GM12878 (cell line): ENCODE measurements around the gene SSNA1. TPM values are rescaled to one million over a fixed set of nuclear protein-coding genes. Genes with fewer than 3 reads are reported as not detected.

Source experiments
- ATAC-seq: fragments of 200-7000 bp; cut with Tn5 transposase; 3 replicates; pipeline ENCODE4 v1.9.1; 2020; ENCODE audit warnings: mild to moderate bottlenecking, moderate library complexity
- BruUV-seq: library from RNA; stranded (reverse); fragments of 400-500 nt; replicated peaks from 2 replicates; lab custom pipeline; 2021; lab: Mats Ljungman, UMichigan
- CTCF ChIA-PET: fragments of 300-600 bp; sonication (Branson Sonifier 250); formaldehyde crosslinking; extraction: SDS; loops from one replicate; lab custom pipeline; 2021; ENCODE audit warnings: inconsistent platforms; lab: Yijun Ruan, JAX
- POLR2A ChIA-PET: fragments of 350-600 bp; formaldehyde crosslinking; extraction: SDS; loops from one replicate; lab custom pipeline; 2021; ENCODE audit warnings: inconsistent platforms; lab: Charles Lee
- RAD21 ChIA-PET: fragments of 300-600 bp; sonication (Branson Sonifier 250); formaldehyde crosslinking; loops from one replicate; lab custom pipeline; 2023; ENCODE audit warnings: antibody characterized with exemption; ENCODE audit not compliant: unreplicated experiment; lab: Charles Lee
- SMC1A ChIA-PET: fragments of 300-600 bp; sonication (Branson Sonifier 250); formaldehyde crosslinking; loops from one replicate; lab custom pipeline; 2023; ENCODE audit not compliant: unreplicated experiment, uncharacterized antibody; lab: Charles Lee
- DNase-seq: peaks from one replicate; pipeline ENCODE4 v3.0.0-alpha.2; 2011; ENCODE audit warnings: low read depth, low spot score
- FAIRE-seq: peaks from 3 replicates; lab custom pipeline; 2011; peaks lifted over from hg19 to GRCh38; lab: Jason Lieb, UNC
- H2AFZ ChIP-seq: 2 replicates; pipeline ENCODE4 v1.6.0; 2011; ENCODE audit warnings: low read depth, low read length, control low read depth; ENCODE audit not compliant: control insufficient read depth
- H3K27ac ChIP-seq: 2 replicates; pipeline ENCODE4 v1.5.1; 2011; ENCODE audit warnings: control low read depth; ENCODE audit not compliant: control insufficient read depth, insufficient read depth
- H3K27me3 ChIP-seq, 2 experiments: replicated peaks in 1 of 2; 2 replicates each; pipeline versions ENCODE4 v1.6.0 to v1.6.1; 2011; ENCODE audit warnings: low read length in 1 of 2; ENCODE audit not compliant: control insufficient read depth in 2 of 2, insufficient read depth in 2 of 2
- H3K36me3 ChIP-seq, 2 experiments: 2 replicates each; pipeline ENCODE4 v1.5.1; 2011; ENCODE audit warnings: low read length in 1 of 2; ENCODE audit not compliant: control insufficient read depth in 2 of 2, insufficient read depth in 2 of 2
- H3K4me1 ChIP-seq: 2 replicates; pipeline ENCODE4 v1.6.1; 2011; ENCODE audit warnings: mild to moderate bottlenecking, low read length, moderate library complexity, mixed read lengths; ENCODE audit not compliant: control insufficient read depth, insufficient read depth
- H3K4me2 ChIP-seq: 2 replicates; pipeline ENCODE4 v1.6.0; 2011; ENCODE audit warnings: control low read depth; ENCODE audit not compliant: control insufficient read depth, insufficient read depth
- H3K4me3 ChIP-seq: fragments of 200-600 bp; sonication (generic); 2 replicates; pipeline ENCODE4 v1.5.1; 2016
- H3K79me2 ChIP-seq: 2 replicates; pipeline ENCODE4 v1.6.0; 2011; ENCODE audit warnings: low read length; ENCODE audit not compliant: control insufficient read depth, insufficient read depth
- H3K9ac ChIP-seq: 2 replicates; pipeline ENCODE4 v1.8.0; 2011; ENCODE audit warnings: low read length, control low read depth, mixed read lengths; ENCODE audit not compliant: control insufficient read depth, insufficient read depth
- H3K9me3 ChIP-seq: replicated peaks from 3 replicates; pipeline ENCODE4 v1.5.1; 2011; ENCODE audit warnings: mild to moderate bottlenecking, low read length; ENCODE audit not compliant: control insufficient read depth, insufficient read depth
- H4K20me1 ChIP-seq: 2 replicates; pipeline ENCODE4 v1.6.0; 2011; ENCODE audit not compliant: control insufficient read depth, insufficient read depth
- CHD2 ChIP-seq: IDR thresholded peaks from 2 replicates; pipeline ENCODE4 v1.6.1; 2011; ENCODE audit warnings: low read depth, low read length, improper control_type of control experiment, borderline replicate concordance
- E2F8 ChIP-seq: fragments of 450-650 bp; IDR thresholded peaks from 2 replicates; pipeline ENCODE4 v1.6.1; 2018; ENCODE audit warnings: mild to moderate bottlenecking, low read depth, moderate library complexity; ENCODE audit not compliant: partially characterized antibody
- EGR1 ChIP-seq, 2 experiments: IDR thresholded peaks; 1 replicate in 1 of 2; 2 replicates in 1 of 2; pipeline ENCODE4 v1.6.1; 2011 to 2012; ENCODE audit warnings: low read depth in 2 of 2, low read length in 2 of 2, borderline replicate concordance in 1 of 2, mild to moderate bottlenecking in 1 of 2, moderate library complexity in 1 of 2
- HCFC1 ChIP-seq: fragments of 150-350 bp; IDR thresholded peaks from 2 replicates; pipeline ENCODE4 v1.6.1; 2014; ENCODE audit warnings: low read length
- SMAD1 ChIP-seq: fragments of 450-650 bp; IDR thresholded peaks from 2 replicates; pipeline ENCODE4 v1.6.1; 2018; ENCODE audit warnings: mild to moderate bottlenecking, low read depth; ENCODE audit not compliant: partially characterized antibody
- SMARCA5 ChIP-seq: fragments of 450-650 bp; IDR thresholded peaks from 2 replicates; pipeline ENCODE4 v1.6.1; 2017; ENCODE audit warnings: mild to moderate bottlenecking
- SP1 ChIP-seq: IDR thresholded peaks from one replicate; pipeline ENCODE4 v1.6.1; 2011; ENCODE audit warnings: low read depth, low read length
- ZZZ3 ChIP-seq: IDR thresholded peaks from 2 replicates; pipeline ENCODE4 v1.6.1; 2011; ENCODE audit warnings: low read depth; ENCODE audit not compliant: control insufficient read depth, insufficient read length
- whole genome bisulfite sequencing: methylation state at CpG from one replicate; pipeline ENCODE4 v1.1.6; 2016; ENCODE audit warnings: low lambda C conversion rate; ENCODE audit not compliant: insufficient replicate concordance, insufficient coverage; ENCODE audit errors: missing lambda C conversion rate; 5-methylcytosine and 5-hydroxymethylcytosine counted together
- in situ Hi-C: fragments of 300-500 bp; cut with MboI; formaldehyde crosslinking; loops from 9 replicates; pipeline ENCODE4 v1.14.3; 2018; ENCODE audit warnings: mixed read lengths
- intact Hi-C: fragments of 100-400 bp; cut with micrococcal nuclease; formaldehyde crosslinking; loops from one replicate; pipeline ENCODE4 v1.14.2; 2022; ENCODE audit not compliant: unreplicated experiment
- polyA plus RNA-seq, 11 experiments: library from polyadenylated mRNA; depleted of rRNA in 4 of 11; unstranded in 6 of 11; stranded (reverse) in 5 of 11; fragments of >200 nt; fragmentation: Nextera tagmentation in 4 of 11; fragmentation: Illumina TruSeq in 1 of 11; extraction: Ambion mirVana in 4 of 11; extraction: Trizol in 1 of 11; gene quantifications; 1 replicate in 1 of 11; 2 replicates in 10 of 11; pipeline versions ENCODE4 v1.2.1 to v1.2.3, GENCODE V29; 2011 to 2016; ENCODE audit warnings: inconsistent platforms in 2 of 11, missing spikeins in 2 of 11, low read depth in 1 of 11
- total RNA-seq, 4 experiments: library from RNA; depleted of rRNA in 3 of 4; stranded (reverse); fragments of >200 nt in 3 of 4; fragmentation: Illumina TruSeq in 1 of 4; extraction: Trizol in 1 of 4; gene quantifications; 2 replicates each; pipeline versions ENCODE4 v1.2.1 to v1.2.3, GENCODE V29; 2013 to 2021
- TF ChIP-seq, protein P1 (sequence below): IDR thresholded peaks from 2 replicates; pipeline ENCODE4 v1.6.1; 2011; ENCODE audit warnings: mild to moderate bottlenecking, low read depth, low read length, moderate library complexity; ENCODE audit not compliant: insufficient replicate concordance
- TF ChIP-seq, protein P2 (sequence below): IDR thresholded peaks from 2 replicates; pipeline ENCODE4 v1.6.1; 2012; ENCODE audit warnings: mild to moderate bottlenecking, low read depth, low read length
- TF ChIP-seq, protein P3 (sequence below): IDR thresholded peaks from 2 replicates; pipeline ENCODE4 v1.6.1; 2012; ENCODE audit warnings: low read depth, low read length, improper control_type of control experiment

Gene SSNA1
- total and polyA plus RNA-seq, 10 of the 15 experiments (the other 5 are each of a cell fraction or from before 2014, with no cell fraction given) = 0.63 to 139 (median 78.0) TPM

DNA sequence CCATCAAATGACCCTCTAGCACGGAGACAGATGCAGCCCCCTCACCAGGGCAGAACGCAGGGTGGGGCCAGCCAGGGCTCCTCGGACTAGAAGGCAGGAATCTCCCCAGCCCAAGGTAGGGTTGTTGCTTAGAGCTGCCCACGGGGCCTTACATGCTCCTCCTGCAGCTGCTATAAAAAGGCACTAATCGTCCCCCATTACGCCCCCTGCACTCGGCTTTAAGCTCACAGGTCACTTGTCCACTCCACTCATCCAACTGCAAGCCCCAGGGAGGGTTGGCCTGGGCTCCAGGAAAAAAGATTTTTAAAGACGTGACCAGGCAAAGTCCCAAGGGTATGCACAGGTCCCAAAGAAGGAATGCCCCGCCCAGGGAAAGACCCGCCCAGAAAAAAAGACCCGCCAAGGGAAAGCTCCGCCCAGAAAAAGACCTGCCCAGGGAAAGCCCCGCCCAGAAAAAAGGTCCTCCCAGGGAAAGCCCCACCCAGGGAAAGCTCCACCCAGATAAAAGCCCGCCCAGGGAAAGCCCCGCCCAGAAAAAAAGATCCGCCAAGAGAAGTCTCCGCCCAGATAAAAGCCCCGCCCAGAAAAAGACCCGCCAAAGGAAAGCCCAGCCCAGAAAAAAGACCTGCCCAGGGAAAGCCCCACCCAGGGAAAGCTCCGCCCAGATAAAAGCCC lies 38.4 kb upstream of the SSNA1 start:
- CTCF ChIA-PET = interaction anchor here (0.6 to 2.5 kb wide), 18 partner anchors 9 to 308 kb away, joined by 3 to 20 read pairs (median 4); partner anchors contain the start of genes AJM1, SSNA1 and TUBB4B
- Histone ChIP-seq H3K79me2 (no peaks in the 10 kb centered on the region), H3K36me3 (no peaks in the 10 kb centered on the region), H4K20me1 (no peaks in the 10 kb centered on the region), H3K27me3 (no peaks in the 10 kb centered on the region), H3K4me2 (no peak overlapping the region; the same call in none of the 2 replicates), H3K9ac (peak overlapping the region; percentile 15; the same call in 1 of the 2 replicates), H3K9me3 (no peaks in the 10 kb centered on the region; the same call in 2 of the 3 replicates), H3K27ac (peak overlapping the region; percentile 4; the same call in 1 of the 2 replicates), H2AFZ (peak overlapping the region; percentile 13; the same call in 1 of the 2 replicates), H3K4me3 (peak overlapping the region; percentile 57), H3K4me1 (peaks cover 9% of the 10 kb centered on the region; the same call in 1 of the 2 replicates)
- WGBS = 2% methylated on average over 19 of the region's 20 CpGs
- intact Hi-C loops (loop anchor here (1.0 to 5.0 kb wide), 2 partner anchors 21 to 33 kb away; no protein-coding TSS in a partner anchor), in situ Hi-C loops (no loop called here)
- no TSS peak for BruUV-seq
- RAD21 ChIA-PET = interaction anchor here (0.6 to 4.1 kb wide), 26 partner anchors 9 to 379 kb away, joined by 3 to 54 read pairs (median 8); partner anchors contain the start of genes ANAPC2, CYSRT1, LRRC26 and MAN1B1
- ATAC-seq (peak; percentile 49), FAIRE-seq (peak; percentile 78), DNase-seq (no peak)
- POLR2A ChIA-PET = interaction anchor here (0.6 to 4.3 kb wide), 38 partner anchors 9 to 365 kb away, joined by 3 to 166 read pairs (median 9); partner anchors contain the start of genes ANAPC2, CYSRT1, GRIN1 and LRRC26
- SMC1A ChIA-PET = interaction anchor here (0.7 to 4.7 kb wide), 13 partner anchors 9 to 127 kb away, joined by 3 to 28 read pairs (median 6); partner anchors contain the start of genes ANAPC2, LRRC26, RNF208 and SSNA1
- TF ChIP-seq, protein P1, sequence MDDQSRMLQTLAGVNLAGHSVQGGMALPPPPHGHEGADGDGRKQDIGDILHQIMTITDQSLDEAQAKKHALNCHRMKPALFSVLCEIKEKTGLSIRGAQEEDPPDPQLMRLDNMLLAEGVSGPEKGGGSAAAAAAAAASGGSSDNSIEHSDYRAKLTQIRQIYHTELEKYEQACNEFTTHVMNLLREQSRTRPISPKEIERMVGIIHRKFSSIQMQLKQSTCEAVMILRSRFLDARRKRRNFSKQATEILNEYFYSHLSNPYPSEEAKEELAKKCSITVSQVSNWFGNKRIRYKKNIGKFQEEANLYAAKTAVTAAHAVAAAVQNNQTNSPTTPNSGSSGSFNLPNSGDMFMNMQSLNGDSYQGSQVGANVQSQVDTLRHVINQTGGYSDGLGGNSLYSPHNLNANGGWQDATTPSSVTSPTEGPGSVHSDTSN = no peak
- no peak for TF ChIP-seq SMAD1
- TF ChIP-seq EGR1 (IDR thresholded peaks at IDR 0.05; ENCODE audit: borderline replicate concordance in 1 of 2, low read depth in 2 of 2, low read length in 2 of 2) = 0 out of 3 replicates have a peak, but pooled peaks of 1 of the 2 experiments have one; percentile 10
- peak; percentile 16 for TF ChIP-seq SP1
- 0 out of 2 replicates have a peak, but pooled peaks have one; percentile 32 for TF ChIP-seq SMARCA5
- TF ChIP-seq ZZZ3 = no peak
- peak; percentile 28 for TF ChIP-seq E2F8
- TF ChIP-seq, protein P2, sequence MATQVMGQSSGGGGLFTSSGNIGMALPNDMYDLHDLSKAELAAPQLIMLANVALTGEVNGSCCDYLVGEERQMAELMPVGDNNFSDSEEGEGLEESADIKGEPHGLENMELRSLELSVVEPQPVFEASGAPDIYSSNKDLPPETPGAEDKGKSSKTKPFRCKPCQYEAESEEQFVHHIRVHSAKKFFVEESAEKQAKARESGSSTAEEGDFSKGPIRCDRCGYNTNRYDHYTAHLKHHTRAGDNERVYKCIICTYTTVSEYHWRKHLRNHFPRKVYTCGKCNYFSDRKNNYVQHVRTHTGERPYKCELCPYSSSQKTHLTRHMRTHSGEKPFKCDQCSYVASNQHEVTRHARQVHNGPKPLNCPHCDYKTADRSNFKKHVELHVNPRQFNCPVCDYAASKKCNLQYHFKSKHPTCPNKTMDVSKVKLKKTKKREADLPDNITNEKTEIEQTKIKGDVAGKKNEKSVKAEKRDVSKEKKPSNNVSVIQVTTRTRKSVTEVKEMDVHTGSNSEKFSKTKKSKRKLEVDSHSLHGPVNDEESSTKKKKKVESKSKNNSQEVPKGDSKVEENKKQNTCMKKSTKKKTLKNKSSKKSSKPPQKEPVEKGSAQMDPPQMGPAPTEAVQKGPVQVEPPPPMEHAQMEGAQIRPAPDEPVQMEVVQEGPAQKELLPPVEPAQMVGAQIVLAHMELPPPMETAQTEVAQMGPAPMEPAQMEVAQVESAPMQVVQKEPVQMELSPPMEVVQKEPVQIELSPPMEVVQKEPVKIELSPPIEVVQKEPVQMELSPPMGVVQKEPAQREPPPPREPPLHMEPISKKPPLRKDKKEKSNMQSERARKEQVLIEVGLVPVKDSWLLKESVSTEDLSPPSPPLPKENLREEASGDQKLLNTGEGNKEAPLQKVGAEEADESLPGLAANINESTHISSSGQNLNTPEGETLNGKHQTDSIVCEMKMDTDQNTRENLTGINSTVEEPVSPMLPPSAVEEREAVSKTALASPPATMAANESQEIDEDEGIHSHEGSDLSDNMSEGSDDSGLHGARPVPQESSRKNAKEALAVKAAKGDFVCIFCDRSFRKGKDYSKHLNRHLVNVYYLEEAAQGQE = no peak
- no peak for TF ChIP-seq CHD2
- TF ChIP-seq HCFC1 = no peak
- TF ChIP-seq, protein P3, sequence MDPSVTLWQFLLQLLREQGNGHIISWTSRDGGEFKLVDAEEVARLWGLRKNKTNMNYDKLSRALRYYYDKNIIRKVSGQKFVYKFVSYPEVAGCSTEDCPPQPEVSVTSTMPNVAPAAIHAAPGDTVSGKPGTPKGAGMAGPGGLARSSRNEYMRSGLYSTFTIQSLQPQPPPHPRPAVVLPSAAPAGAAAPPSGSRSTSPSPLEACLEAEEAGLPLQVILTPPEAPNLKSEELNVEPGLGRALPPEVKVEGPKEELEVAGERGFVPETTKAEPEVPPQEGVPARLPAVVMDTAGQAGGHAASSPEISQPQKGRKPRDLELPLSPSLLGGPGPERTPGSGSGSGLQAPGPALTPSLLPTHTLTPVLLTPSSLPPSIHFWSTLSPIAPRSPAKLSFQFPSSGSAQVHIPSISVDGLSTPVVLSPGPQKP = 0 out of 2 replicates have a peak, but pooled peaks have one; percentile 25
